IPS-15b (cell line): ENCODE data around the gene CCDC50.

Source experiments
- H3K27me3 ChIP-seq: one replicate; pipeline ENCODE4 v1.6.1; 2013; ENCODE audit warnings: low read length; ENCODE audit not compliant: control insufficient read depth, insufficient read depth
- H3K36me3 ChIP-seq: one replicate; pipeline ENCODE4 v1.6.1; 2013; ENCODE audit warnings: low read length; ENCODE audit not compliant: control insufficient read depth, insufficient read depth
- H3K4me1 ChIP-seq: one replicate; pipeline ENCODE4 v1.6.1; 2013; ENCODE audit warnings: mild to moderate bottlenecking, low read length; ENCODE audit not compliant: control insufficient read depth, insufficient read depth
- H3K4me3 ChIP-seq: one replicate; pipeline ENCODE4 v1.5.1; 2013; ENCODE audit warnings: low read depth, low read length
- H3K9ac ChIP-seq: one replicate; pipeline ENCODE4 v1.6.1; 2013; ENCODE audit warnings: low read depth, mild to moderate bottlenecking, low read length
- H3K9me3 ChIP-seq: one replicate; pipeline ENCODE4 v1.6.1; 2013; ENCODE audit warnings: mild to moderate bottlenecking, low read length; ENCODE audit not compliant: control insufficient read depth, insufficient read depth

Gene CCDC50

DNA sequence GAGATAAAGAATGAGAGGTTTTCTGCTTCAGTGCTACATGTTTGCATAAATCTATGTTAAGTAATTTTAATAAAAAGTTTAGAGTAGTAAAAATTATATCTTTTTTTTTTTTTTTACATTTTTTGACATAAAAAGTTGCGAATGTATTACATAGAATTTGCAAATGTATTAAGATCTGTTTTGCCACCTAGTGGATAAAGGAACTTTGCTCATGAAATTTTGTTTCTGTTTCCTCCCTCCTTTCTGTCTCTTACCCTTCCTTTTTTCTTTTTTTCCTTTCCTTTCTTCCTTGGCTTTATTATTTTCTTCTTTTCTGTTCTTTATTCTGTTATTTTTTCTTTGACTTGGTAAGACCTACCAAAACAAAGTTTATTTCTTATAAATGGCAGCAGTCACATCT is 59.6 kb downstream of the CCDC50 start:
- no peak overlapping the region for H3K9ac ChIP-seq
- H3K9me3 ChIP-seq: no peaks in the 10 kb centered on the region
- no peaks in the 10 kb centered on the region for H3K27me3 ChIP-seq
- no peak overlapping the region for H3K4me3 ChIP-seq
- H3K36me3 ChIP-seq: no peaks in the 10 kb centered on the region
- peaks cover 17% of the 10 kb centered on the region for H3K4me1 ChIP-seq

DNA sequence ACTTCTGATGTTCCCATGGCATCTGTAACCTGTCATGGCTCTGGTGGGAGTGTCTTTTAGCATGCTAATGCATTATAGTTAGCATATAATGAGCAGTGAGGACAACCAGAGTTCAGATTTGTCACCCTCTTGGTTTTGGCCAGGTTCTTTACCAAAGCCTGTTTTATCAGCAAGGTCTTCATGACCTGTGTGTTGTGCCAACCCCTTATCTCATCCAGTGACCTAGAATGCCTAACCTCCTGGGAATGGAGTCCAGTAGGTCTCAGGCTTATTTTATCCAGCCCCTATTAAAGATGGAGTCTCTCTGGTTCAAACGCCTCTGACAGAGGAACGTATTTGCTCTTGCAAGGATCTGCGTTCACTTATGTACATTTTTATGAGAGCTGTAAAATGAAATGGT is 61.4 kb downstream of the CCDC50 start:
- Histone ChIP-seq H3K9ac (no peak overlapping the region), H3K36me3 (no peaks in the 10 kb centered on the region)

DNA sequence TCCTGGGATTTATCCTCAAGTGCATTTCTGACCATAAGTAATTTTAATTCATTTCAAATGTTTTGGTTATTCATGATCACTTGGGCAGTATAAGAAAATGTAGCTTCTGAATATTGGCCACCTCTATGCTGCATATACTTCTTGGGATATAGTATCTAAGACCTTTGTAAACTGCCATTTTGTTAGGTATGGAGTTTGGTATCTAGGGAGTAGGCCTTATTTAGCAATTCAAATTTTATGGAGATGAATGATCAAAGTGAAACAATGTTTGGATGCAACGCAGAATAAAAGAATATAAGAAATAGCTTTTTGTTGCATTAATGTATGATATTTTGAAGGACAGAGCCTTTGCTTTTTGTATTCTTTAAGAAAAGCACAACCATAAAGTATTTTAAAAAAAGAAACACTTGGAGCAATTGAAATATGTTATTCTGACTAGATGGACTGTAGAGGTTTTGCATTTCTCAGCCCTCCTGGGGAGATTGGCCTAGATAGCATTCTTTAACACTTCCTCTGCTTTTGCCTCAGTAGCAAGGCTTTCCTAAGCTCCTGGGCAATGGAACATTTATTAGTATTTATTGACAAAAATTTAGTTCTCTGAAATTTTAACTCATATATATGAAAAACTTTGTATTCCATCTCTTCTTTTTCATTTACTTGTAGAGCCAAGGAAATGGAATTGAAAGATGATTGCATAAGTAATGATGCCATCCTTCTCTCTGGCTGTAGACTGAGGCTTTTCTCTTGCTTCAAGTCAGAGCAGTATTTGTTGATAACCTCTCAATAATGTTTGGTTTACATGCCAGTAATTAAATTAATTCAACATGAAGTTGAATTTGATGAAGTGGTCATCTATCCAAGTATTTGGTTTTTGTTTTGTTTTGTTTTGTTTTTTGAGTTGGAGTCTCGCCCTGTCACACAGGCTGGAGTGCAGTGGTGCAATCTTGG is 62.9 kb downstream of the CCDC50 start:
- no peak overlapping the region for H3K4me3 ChIP-seq
- H3K27me3 ChIP-seq: no peaks in the 10 kb centered on the region
- H3K36me3 ChIP-seq: no peaks in the 10 kb centered on the region
- H3K9me3 ChIP-seq: no peaks in the 10 kb centered on the region
- H3K4me1 ChIP-seq: peaks cover 17% of the 10 kb centered on the region
- no peak overlapping the region for H3K9ac ChIP-seq

More for the DNA sequence above, 61.4 kb downstream of the CCDC50 start:
- H3K9me3 ChIP-seq: no peaks in the 10 kb centered on the region
- H3K27me3 ChIP-seq: no peaks in the 10 kb centered on the region
- H3K4me1 ChIP-seq: peaks cover 17% of the 10 kb centered on the region
- H3K4me3 ChIP-seq: no peak overlapping the region

DNA sequence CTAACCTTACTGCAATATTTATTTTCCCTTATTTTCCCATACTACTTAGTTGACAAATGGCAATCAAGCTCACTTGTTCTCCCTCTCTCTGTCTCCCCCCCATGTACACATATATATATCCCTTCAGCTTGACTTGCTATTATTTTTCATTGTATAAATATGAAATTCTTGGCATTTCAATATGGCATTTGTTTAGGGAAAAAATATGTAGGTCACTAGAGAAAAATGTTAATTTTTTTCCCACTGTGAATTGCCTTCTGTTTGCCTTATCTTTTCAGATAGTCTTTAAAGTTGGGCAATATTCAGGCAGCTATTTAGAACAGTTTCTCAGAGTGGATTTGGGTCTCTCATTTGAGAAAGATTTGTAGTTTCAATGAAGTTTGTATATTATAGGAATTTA is 64.0 kb downstream of the CCDC50 start:
- peaks cover 17% of the 10 kb centered on the region for H3K4me1 ChIP-seq
- H3K4me3 ChIP-seq: no peak overlapping the region
- no peaks in the 10 kb centered on the region for H3K27me3 ChIP-seq
- H3K9me3 ChIP-seq: no peaks in the 10 kb centered on the region
- H3K36me3 ChIP-seq: no peaks in the 10 kb centered on the region
- no peak overlapping the region for H3K9ac ChIP-seq

DNA sequence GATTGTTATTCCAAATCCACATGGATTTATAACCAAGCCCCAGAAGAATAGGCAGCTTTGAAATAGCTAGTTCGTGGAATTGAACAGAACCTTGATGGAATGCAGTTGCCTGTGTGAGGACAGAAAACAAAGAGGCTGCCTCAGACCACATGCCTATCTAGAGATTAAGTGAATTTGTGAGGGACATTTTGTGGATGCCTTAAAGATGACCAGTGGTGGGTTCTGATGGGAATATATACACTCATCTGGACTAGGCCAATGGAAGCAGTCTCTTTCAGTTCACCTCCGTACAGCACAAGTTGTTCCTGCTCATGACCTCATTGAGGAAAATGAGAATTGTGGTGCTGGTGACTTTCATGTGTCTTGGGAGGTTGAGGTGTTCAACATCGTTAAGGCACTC is 68.6 kb downstream of the CCDC50 start:
- Histone ChIP-seq H3K27me3 (no peaks in the 10 kb centered on the region), H3K4me1 (no peaks in the 10 kb centered on the region), H3K9me3 (no peaks in the 10 kb centered on the region), H3K9ac (no peak overlapping the region), H3K4me3 (no peak overlapping the region), H3K36me3 (no peaks in the 10 kb centered on the region)

DNA sequence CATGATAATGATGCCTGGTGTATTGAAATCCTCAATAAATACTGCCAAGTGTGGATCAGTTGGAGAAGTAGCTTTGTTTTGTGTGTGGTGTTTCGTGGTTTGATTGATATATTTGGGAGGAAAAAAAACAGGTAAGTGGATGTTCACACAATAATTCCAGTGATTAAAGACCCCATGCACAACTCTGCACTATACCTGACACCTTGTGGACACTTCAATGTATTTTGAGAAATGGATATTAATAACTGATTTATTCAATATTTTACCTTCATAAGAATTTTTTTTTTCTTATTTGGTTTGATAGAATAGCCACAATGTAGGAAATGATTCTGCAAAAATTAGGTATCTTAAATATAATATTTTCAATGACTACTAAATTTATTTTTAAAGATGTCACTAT is 69.4 kb downstream of the CCDC50 start:
- Histone ChIP-seq H3K27me3 (no peaks in the 10 kb centered on the region), H3K4me1 (no peaks in the 10 kb centered on the region), H3K4me3 (no peak overlapping the region), H3K36me3 (no peaks in the 10 kb centered on the region), H3K9ac (no peak overlapping the region), H3K9me3 (no peaks in the 10 kb centered on the region)

DNA sequence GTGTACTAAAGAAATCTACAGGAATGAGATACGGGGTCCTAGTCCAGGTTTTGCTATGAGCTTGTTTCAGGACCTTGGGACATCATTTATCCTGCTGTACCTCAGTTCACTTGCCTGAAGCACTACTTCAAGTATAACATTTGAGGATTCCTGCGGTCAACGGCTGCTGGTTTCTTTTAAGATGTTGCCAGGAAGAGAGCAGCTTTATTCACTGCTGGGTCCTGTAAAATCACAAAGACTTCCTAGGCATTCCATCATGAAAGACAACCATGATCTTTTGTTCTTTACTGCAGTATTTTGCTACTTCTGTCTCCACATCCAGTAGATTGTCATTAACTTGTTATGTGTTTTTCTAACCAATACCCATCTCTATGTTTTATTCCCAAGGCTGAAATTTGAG is 70.7 kb downstream of the CCDC50 start:
- Histone ChIP-seq H3K9ac (no peak overlapping the region), H3K4me3 (no peak overlapping the region), H3K4me1 (no peaks in the 10 kb centered on the region), H3K36me3 (no peaks in the 10 kb centered on the region), H3K9me3 (no peaks in the 10 kb centered on the region), H3K27me3 (no peaks in the 10 kb centered on the region)

DNA sequence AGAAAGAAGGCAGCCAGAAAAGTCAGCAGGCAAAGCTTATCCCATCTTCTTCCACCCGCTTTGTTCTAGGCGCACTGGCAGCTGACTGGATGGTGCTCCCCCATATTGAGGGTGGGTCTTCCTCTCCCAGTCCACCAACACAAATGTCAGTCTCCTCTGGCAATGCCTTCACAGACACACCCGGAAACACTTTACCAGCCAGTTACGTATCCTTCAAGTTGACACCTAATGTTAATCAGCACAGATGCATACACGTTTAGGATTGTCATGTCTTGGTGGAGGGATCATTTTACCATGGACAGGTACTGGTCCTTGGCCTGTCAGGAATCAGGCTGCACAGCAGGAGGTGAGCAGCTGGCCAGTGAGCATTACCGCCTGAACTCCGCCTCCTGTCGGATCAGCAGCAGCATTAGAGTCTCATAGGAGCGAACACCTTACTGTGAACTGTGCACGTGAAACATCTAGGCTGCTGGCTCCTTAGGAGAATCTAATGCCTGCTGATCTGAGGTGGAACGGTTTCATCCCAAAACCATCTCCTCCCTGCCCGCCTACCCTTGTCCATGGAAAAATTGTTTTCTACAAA is 72.7 kb downstream of the CCDC50 start:
- no peaks in the 10 kb centered on the region for H3K27me3 ChIP-seq
- no peak overlapping the region for H3K9ac ChIP-seq
- H3K9me3 ChIP-seq: no peaks in the 10 kb centered on the region
- no peaks in the 10 kb centered on the region for H3K36me3 ChIP-seq
- H3K4me1 ChIP-seq: no peaks in the 10 kb centered on the region
- H3K4me3 ChIP-seq: no peak overlapping the region

DNA sequence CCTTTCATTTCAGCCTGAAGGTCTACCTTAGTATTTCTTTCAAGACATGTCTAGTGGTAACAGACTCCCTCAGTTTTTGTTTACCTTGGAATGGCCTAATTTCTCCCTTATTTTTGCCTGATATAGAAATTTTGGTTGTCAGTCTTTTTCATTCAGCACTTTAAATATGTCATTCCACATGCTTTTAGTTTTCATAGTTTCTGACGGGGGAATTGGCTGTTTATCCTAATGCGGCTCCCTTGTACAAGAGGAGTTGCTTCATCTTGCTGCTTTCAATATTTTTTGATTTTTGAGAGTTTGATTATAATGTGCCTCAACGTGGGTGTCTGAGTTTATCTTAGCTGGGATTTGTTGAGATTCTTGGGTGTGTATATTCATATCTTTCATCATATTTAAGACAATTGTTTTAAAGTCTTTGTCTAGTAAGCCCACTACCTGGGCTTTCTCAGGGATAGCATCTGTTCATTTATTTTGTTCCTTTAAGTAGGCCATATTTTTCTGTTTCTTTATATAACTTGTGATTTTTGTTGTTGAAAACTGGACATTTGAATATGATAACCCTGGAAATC is 80.7 kb downstream of the CCDC50 start:
- Histone ChIP-seq H3K9ac (no peak overlapping the region), H3K9me3 (no peaks in the 10 kb centered on the region), H3K36me3 (no peaks in the 10 kb centered on the region), H3K4me1 (no peaks in the 10 kb centered on the region), H3K27me3 (no peaks in the 10 kb centered on the region), H3K4me3 (no peak overlapping the region)

DNA sequence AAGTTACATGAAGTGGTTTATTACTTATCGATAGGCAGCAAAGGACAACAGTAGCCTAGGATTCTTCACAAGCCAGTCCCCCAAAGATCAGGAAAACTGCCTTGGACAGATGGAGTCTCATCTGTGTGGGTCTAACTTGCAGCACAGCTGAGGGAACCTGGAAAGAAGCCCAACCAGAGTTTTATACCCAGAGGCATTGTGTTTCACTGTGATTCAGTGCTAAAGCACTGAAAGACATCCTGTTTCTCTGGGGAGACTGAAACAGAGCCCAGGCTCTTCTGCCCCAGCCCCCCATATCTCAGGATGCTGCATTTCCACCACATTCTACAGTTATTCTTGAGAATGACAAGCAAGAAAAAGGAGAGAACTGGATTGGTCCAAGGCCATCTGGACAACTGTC is 83.6 kb downstream of the CCDC50 start:
- no peaks in the 10 kb centered on the region for H3K27me3 ChIP-seq
- H3K9me3 ChIP-seq: no peaks in the 10 kb centered on the region
- no peaks in the 10 kb centered on the region for H3K4me1 ChIP-seq
- H3K4me3 ChIP-seq: no peak overlapping the region
- H3K9ac ChIP-seq: no peak overlapping the region
- no peaks in the 10 kb centered on the region for H3K36me3 ChIP-seq

DNA sequence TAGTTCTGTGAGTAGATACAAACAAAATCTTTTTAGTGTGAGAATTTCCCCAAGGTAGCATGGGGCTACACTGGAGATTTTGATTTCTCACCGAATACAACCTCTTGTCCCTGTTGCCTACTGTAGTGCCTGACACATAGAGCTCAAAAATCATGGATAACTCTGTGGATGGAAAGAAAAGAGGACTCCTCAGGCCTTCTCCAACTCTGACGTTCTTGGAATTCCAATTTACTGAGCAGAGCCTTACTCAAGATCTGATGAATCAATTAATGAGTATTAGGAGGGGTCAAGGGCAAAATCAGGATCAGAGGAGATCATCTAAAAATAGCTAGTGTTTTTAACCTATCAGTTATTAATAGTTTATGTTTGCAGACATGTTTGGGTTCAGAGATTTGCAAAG is 85.1 kb downstream of the CCDC50 start:
- no peaks in the 10 kb centered on the region for H3K27me3 ChIP-seq
- no peak overlapping the region for H3K4me3 ChIP-seq
- no peaks in the 10 kb centered on the region for H3K4me1 ChIP-seq
- H3K36me3 ChIP-seq: no peaks in the 10 kb centered on the region
- no peak overlapping the region for H3K9ac ChIP-seq
- no peaks in the 10 kb centered on the region for H3K9me3 ChIP-seq

DNA sequence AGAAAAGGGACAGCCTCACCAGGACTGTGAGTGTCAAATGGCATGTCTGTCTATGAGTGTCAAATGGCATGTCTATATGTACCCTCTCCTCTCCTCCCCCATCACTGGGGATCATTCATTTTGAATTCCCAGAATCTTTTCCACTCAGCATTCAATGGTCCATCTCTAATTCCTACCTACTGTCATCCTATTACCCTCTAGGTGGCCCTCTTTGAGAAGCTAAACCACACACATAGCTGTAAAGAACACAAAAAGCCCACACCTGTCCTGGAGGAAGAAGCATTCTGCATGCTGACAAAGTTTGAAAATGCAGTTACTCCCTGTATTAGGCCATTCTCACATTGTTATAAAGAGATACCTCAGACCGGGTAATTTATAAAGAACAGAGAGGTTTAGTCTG is 85.5 kb downstream of the CCDC50 start:
- Histone ChIP-seq H3K4me1 (no peaks in the 10 kb centered on the region), H3K4me3 (no peak overlapping the region), H3K36me3 (no peaks in the 10 kb centered on the region), H3K9ac (no peak overlapping the region), H3K9me3 (no peaks in the 10 kb centered on the region), H3K27me3 (no peaks in the 10 kb centered on the region)
